SKM-1 treated with dmso at 0.1 percent for 144 hours (cell line): Measurements from ENCODE around the gene LRRC56.
"Not testable (repeated sequence)": the region's sequence is repeated elsewhere in the genome, so short reads cannot be mapped to it uniquely, and the experiment has no call there.

Experiments used
- DNase-seq: peaks from one replicate; lab custom pipeline; 2025; ENCODE audit not compliant: unreplicated experiment; lab: John Stamatoyannopoulos, UW

Gene LRRC56

GRCh38 chr11:501683-502287 is 35.5 kb upstream of the LRRC56 start:
- no peak for DNase-seq

GRCh38 chr11:502288-503178 is 34.8 kb upstream of the LRRC56 start:
- DNase-seq: no peak

- peak; percentile 69 for DNase-seq
These were observed 33.9 kb upstream of the LRRC56 start for GRCh38 chr11:503179-503981.

GRCh38 chr11:504053-504993 is 33.0 kb upstream of the LRRC56 start:
- DNase-seq: no peak

- DNase-seq: no peak
These were observed 32.4 kb upstream of the LRRC56 start for GRCh38 chr11:504994-505344.

- peak; percentile 91 for DNase-seq
These were observed 30.9 kb upstream of the LRRC56 start for GRCh38 chr11:506238-506994.

GRCh38 chr11:506995-507726 is 30.2 kb upstream of the LRRC56 start, which contains the start of gene RNH1:
Gene RNH1 (minus strand): TSS chr11:507242. CDS start chr11:502162, 5,080 bp downstream.
- DNase-seq: peak; percentile 76

- DNase-seq: no peak
These were observed 29.4 kb upstream of the LRRC56 start for GRCh38 chr11:507727-508515.

- no peak for DNase-seq
These were observed 28.4 kb upstream of the LRRC56 start for GRCh38 chr11:508956-509355.

- DNase-seq: no peak
These were observed 24.3 kb upstream of the LRRC56 start for GRCh38 chr11:512761-513595.

GRCh38 chr11:514606-515005 is 22.7 kb upstream of the LRRC56 start:
- no peak for DNase-seq

GRCh38 chr11:515131-515530 is 22.2 kb upstream of the LRRC56 start:
- DNase-seq: no peak

GRCh38 chr11:516400-516799 is 20.9 kb upstream of the LRRC56 start:
- no peak for DNase-seq

GRCh38 chr11:516918-517685 is 20.2 kb upstream of the LRRC56 start:
- not testable (repeated sequence) for DNase-seq

- no peak for DNase-seq
These were observed 18.7 kb upstream of the LRRC56 start for GRCh38 chr11:518463-519202.
